ENCODE results near the gene NXNL2.

NXNL2 gene

DNA sequence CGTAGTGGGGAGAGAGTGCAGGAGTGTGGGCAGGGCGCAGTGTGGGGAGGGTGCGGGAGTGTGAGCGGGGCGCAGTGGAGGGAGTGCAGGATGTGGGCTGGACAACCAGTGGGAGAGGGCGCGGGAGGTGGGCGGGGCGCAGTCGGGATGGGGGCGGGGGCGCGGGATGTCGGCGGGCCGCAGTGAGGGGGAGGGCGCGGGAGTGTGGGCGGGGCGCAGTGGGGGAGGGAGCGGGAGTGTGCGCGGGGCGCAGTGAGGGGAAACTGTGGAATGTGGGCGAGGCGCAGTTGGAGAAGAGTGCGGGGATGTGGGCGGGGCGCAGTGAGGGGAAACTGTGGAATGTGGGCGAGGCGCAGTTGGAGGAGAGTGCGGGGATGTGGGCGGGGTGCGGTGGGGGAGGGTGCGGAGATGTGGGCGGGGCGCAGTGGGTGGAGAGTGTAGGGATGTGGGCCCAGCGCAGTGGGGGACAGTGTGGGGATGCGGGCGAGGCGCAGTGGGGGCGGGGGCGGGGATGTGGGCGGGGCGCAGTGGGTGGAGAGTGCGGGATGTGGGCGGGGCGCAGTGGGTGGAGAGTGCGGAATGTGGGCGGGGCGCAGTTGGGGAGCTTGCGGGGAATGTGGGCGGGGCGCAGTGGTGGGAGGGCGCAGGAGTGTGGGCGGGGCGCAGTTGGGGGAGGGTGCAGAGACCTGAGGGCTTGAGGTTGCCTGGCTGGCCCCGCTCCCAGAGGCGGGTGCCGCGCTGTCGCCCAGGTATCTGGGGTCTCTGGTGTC, at the start of gene NXNL2:
Gene NXNL2 (plus strand): TSS at position 723 of the 770 bp plus-strand sequence. CDS start 257 bp downstream, outside the sequence.
- H3K27me3 Mint-ChIP-seq (ENCODE audit: low read depth), result peaks cover 65% of the 10 kb centered on the region
- H3K4me3 Mint-ChIP-seq, result peak within 1 kb of the TSS; percentile 40
- no peak within 1 kb of the TSS for H3K27ac Mint-ChIP-seq
- no peaks in the 10 kb centered on the region for H3K9me3 Mint-ChIP-seq
- H3K4me1 Mint-ChIP-seq (ENCODE audit: low read depth), result peaks cover 14% of the 10 kb centered on the region
- no peaks in the 10 kb centered on the region for H3K36me3 Mint-ChIP-seq (ENCODE audit: low read depth)

- no peaks in the 10 kb centered on the region for H3K27me3 Mint-ChIP-seq (ENCODE audit: low read depth)
- H3K36me3 Mint-ChIP-seq (ENCODE audit: low read depth), result no peaks in the 10 kb centered on the region
- no peak overlapping the region for H3K4me3 Mint-ChIP-seq
- no peak overlapping the region for H3K27ac Mint-ChIP-seq
- H3K9me3 Mint-ChIP-seq, result no peaks in the 10 kb centered on the region
- H3K4me1 Mint-ChIP-seq (ENCODE audit: low read depth), result no peaks in the 10 kb centered on the region
Observed at GRCh38 chr9:88488166-88488565, 46.8 kb upstream of the NXNL2 start.

- no peak overlapping the region for H3K4me3 Mint-ChIP-seq
- H3K27ac Mint-ChIP-seq, result no peak overlapping the region
- no peaks in the 10 kb centered on the region for H3K36me3 Mint-ChIP-seq (ENCODE audit: low read depth)
- H3K4me1 Mint-ChIP-seq (ENCODE audit: low read depth), result no peaks in the 10 kb centered on the region
- no peaks in the 10 kb centered on the region for H3K9me3 Mint-ChIP-seq
- H3K27me3 Mint-ChIP-seq (ENCODE audit: low read depth), result no peaks in the 10 kb centered on the region
Observed at GRCh38 chr9:88494983-88495721, 39.8 kb upstream of the NXNL2 start.

DNA sequence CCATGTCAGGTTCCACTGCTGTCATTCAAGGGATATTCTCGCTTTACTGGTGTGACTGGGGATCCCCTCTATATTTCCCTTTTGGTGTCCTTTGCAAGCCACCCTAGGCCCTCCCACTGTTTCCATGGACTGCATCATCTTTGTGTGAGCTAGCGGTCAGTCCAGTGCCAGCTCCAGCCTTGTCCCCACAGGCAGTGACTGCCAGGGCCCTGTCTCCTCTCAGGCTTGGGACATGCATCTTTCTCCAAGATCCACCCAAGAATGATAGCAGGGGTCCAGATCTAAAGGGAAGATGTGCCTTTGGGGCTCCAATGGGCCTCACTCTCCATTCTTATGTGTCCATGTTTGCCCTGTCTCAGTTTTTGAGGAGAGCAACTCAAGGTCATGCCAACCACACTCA, 37.8 kb upstream of the NXNL2 start:
- H3K27me3 Mint-ChIP-seq (ENCODE audit: low read depth), result no peaks in the 10 kb centered on the region
- no peak overlapping the region for H3K27ac Mint-ChIP-seq
- no peak overlapping the region for H3K4me3 Mint-ChIP-seq
- H3K9me3 Mint-ChIP-seq, result no peaks in the 10 kb centered on the region
- no peaks in the 10 kb centered on the region for H3K4me1 Mint-ChIP-seq (ENCODE audit: low read depth)
- H3K36me3 Mint-ChIP-seq (ENCODE audit: low read depth), result no peaks in the 10 kb centered on the region

DNA sequence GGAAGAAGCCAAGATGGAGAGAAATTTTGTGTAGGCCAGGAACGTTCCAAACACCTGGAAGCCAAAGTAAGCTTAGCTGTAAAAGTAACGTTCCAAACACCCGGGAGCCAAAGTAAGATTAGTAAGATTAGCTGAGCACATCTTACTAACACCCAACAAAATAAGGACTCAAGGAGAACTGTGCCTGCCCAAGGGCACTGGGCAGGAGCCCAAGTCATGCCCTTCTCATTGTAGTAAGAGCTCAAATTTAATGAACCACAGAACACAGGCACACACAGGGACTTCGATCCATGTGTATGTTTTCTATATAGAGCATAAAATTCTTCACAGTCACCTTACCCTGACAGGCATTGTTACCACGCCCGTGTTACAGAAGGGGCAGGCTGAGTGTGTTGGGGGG, 36.1 kb upstream of the NXNL2 start:
- H3K4me1 Mint-ChIP-seq (ENCODE audit: low read depth), result no peaks in the 10 kb centered on the region
- H3K4me3 Mint-ChIP-seq, result no peak overlapping the region
- no peaks in the 10 kb centered on the region for H3K36me3 Mint-ChIP-seq (ENCODE audit: low read depth)
- H3K9me3 Mint-ChIP-seq, result no peaks in the 10 kb centered on the region
- no peak overlapping the region for H3K27ac Mint-ChIP-seq
- H3K27me3 Mint-ChIP-seq (ENCODE audit: low read depth), result no peaks in the 10 kb centered on the region

DNA sequence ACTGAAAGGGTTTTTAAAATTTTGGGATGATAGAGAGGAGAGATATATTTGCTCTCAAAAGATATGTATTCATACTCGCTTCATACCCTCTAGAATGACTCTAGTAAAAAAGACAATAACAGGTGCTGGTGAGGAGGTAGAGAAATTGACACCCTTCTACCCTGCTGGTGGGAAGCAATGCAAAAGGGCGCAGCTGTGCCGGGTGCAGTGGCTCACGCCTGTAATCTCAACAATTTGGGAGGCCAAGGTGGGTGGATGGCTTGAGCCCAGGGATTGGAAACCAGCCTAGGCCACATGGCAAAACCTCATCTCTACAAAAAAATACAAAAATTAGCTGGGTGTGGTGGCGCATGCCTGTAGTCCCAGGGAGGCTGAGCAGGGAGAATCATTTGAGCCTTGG, 33.9 kb upstream of the NXNL2 start:
- H3K4me3 Mint-ChIP-seq, result no peak overlapping the region
- no peaks in the 10 kb centered on the region for H3K4me1 Mint-ChIP-seq (ENCODE audit: low read depth)
- H3K27ac Mint-ChIP-seq, result no peak overlapping the region
- H3K9me3 Mint-ChIP-seq, result no peaks in the 10 kb centered on the region
- no peaks in the 10 kb centered on the region for H3K27me3 Mint-ChIP-seq (ENCODE audit: low read depth)
- H3K36me3 Mint-ChIP-seq (ENCODE audit: low read depth), result no peaks in the 10 kb centered on the region

DNA sequence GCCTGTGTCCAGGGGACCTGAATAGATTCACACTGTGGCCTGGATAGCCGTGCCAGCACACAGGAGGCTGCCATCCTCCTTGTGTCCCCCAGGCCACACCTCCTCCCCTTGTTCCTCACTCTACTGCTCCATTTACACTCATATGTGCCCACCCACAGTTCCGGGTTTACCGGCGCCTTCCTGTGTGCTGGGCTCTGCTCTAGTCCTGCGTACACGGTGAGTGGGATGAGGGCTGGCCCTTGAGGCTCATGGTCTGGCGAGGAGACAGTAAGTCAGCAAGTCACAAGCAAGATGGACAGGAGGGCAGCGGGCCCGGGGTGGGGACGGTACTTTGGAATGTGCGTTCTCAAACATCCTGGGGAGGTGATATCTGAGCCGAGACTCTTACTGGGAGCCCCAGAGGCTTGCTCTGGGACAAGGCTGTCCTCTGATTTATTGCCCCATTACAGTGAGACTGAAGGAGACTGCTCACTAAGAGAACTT, 32.4 kb upstream of the NXNL2 start:
- no peaks in the 10 kb centered on the region for H3K36me3 Mint-ChIP-seq (ENCODE audit: low read depth)
- no peak overlapping the region for H3K4me3 Mint-ChIP-seq
- no peaks in the 10 kb centered on the region for H3K4me1 Mint-ChIP-seq (ENCODE audit: low read depth)
- H3K9me3 Mint-ChIP-seq, result no peaks in the 10 kb centered on the region
- H3K27me3 Mint-ChIP-seq (ENCODE audit: low read depth), result no peaks in the 10 kb centered on the region
- H3K27ac Mint-ChIP-seq, result no peak overlapping the region

DNA sequence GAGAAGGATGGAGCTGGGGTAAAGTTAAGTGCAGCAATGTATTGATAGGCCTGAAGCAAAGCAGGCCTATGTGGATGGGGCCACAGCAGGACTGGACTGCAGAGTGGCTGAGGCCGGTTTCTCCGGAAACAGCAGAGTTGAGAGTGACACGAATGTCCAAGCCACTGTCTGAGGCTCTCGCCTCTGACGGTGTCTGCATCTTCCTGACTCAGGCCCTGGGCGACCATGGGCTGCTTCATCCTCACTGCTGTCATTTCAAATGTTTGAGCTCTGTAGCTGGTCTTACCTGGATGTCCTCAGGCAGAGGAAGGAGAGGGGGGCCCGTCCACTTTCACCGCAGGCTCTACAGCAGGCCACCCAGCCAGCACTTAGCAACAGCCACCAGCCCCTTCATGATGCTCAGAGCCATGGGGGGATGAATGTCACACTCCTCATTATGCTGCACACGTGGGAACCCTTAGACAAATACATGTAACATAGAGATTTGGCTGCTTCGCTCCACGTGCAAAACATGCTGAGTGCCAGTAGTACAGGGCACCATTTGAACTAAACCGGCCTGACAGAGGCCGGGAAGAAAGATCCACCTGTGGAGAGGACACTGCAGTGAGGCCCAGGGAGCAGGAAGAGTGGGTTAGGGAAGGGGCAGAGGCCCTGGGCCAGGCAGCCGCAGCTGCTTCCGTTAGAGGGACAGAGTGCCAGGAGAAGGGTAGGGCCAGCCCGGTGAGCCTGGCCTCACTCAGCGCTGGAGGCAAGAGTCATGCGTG, 31.7 kb upstream of the NXNL2 start:
- no peaks in the 10 kb centered on the region for H3K36me3 Mint-ChIP-seq (ENCODE audit: low read depth)

DNA sequence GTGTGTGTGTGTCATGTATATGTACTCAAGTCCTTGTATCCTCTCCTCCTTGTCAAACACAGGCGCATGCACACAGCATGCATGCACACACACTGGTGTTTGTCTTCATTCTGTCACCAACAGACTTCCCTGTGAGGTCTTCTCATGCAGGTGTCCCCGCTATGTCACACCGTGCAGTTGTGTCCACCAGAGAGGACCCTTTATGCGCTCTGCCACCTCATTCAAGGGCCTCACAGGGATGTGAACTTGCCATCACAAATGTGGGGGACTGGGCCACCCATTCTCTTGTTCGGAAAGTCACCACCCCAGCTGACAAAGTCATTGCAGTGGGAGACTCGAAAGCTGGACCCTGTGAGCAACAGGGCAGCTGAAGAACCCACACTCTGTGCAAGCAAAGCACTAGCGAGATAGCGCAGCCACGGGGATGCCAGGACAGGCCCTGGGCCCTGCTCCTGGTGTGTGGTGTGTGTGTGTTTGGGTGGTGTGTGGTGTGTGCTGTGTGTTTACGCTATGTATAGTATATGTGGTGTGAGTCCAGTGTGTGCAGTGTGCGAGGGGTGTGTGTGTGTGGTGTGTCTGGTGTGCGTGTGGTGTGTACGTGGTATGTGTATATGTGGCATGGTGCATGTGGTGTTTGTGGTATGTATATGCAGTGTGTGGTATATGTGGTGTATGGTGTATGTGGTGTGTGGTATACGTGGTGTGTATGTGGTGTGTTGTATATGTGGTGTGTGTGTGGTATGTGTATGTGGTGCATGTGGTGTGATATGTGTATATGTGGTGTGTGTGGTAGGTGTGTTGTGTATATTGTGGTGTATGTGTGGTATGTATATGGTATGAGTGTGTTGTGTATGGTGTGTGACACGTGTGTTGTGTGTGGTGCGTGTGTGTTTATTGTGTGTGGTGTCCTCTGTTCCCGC, 30.9 kb upstream of the NXNL2 start:
- no peak overlapping the region for H3K4me3 Mint-ChIP-seq
- H3K4me1 Mint-ChIP-seq (ENCODE audit: low read depth), result no peaks in the 10 kb centered on the region
- no peaks in the 10 kb centered on the region for H3K9me3 Mint-ChIP-seq
- H3K36me3 Mint-ChIP-seq (ENCODE audit: low read depth), result no peaks in the 10 kb centered on the region
- H3K27me3 Mint-ChIP-seq (ENCODE audit: low read depth), result no peaks in the 10 kb centered on the region
- H3K27ac Mint-ChIP-seq, result no peak overlapping the region

More for the DNA sequence above, 31.7 kb upstream of the NXNL2 start:
- no peaks in the 10 kb centered on the region for H3K9me3 Mint-ChIP-seq
- H3K4me3 Mint-ChIP-seq, result no peak overlapping the region
- no peak overlapping the region for H3K27ac Mint-ChIP-seq
- no peaks in the 10 kb centered on the region for H3K4me1 Mint-ChIP-seq (ENCODE audit: low read depth)
- H3K27me3 Mint-ChIP-seq (ENCODE audit: low read depth), result no peaks in the 10 kb centered on the region

- no peak overlapping the region for H3K4me3 Mint-ChIP-seq
Observed at GRCh38 chr9:88508326-88508725, 26.7 kb upstream of the NXNL2 start.

DNA sequence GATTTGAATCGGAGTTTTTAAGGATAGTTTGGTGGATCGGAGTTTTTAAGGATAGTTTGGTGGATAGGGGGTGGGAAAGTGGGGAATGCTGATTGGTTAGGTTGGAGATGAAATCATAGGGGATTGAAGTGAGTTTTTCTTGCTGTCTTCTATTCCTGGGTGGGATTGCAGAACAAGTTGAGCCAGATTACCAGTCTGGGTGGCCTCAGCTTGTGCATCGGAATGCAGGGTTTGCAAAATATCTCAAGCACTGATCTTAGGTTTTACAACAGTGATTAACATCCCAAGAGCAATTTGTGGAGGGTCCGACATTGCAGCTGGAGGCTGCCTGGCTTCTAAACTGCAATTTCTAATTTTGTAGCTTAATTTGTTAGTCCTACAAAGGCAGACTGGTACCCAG, 23.1 kb upstream of the NXNL2 start:
- no peaks in the 10 kb centered on the region for H3K36me3 Mint-ChIP-seq (ENCODE audit: low read depth)
- H3K27me3 Mint-ChIP-seq (ENCODE audit: low read depth), result peaks cover 8% of the 10 kb centered on the region
- peaks cover 3% of the 10 kb centered on the region for H3K9me3 Mint-ChIP-seq
- no peak overlapping the region for H3K27ac Mint-ChIP-seq
- no peaks in the 10 kb centered on the region for H3K4me1 Mint-ChIP-seq (ENCODE audit: low read depth)
- no peak overlapping the region for H3K4me3 Mint-ChIP-seq

More at GRCh38 chr9:88508326-88508725, 26.7 kb upstream of the NXNL2 start:
- Mint-ChIP-seq H3K9me3 (no peaks in the 10 kb centered on the region), H3K27ac (no peak overlapping the region), H3K36me3 (ENCODE audit: low read depth) (no peaks in the 10 kb centered on the region), H3K4me1 (ENCODE audit: low read depth) (no peaks in the 10 kb centered on the region), H3K27me3 (ENCODE audit: low read depth) (peaks cover 8% of the 10 kb centered on the region)

- Mint-ChIP-seq H3K36me3 (ENCODE audit: low read depth) (no peaks in the 10 kb centered on the region), H3K27ac (no peak overlapping the region), H3K4me3 (no peak overlapping the region)
Observed at GRCh38 chr9:88514247-88514646, 20.7 kb upstream of the NXNL2 start.

DNA sequence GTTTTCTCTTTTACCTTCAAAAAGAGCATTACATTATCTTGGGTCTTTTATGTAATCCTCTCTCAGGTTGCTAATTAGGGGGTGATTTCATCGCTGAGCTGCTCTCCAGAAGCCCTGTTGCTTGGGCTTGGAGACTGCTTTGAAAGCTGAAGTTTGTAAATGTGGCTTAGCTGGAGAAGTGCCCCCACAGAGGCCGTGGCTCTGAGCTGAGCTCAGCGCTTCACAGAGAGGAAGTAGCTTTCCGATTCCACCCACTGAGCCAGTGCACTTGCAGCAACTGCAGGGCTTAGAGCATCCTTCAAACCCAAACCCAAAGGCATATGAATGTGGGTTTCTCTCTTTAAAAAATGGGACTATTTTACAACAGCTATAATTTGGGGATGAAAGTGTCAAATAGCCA, 13.7 kb upstream of the NXNL2 start:
- no peaks in the 10 kb centered on the region for H3K9me3 Mint-ChIP-seq

More at GRCh38 chr9:88514247-88514646, 20.7 kb upstream of the NXNL2 start:
- Mint-ChIP-seq H3K27me3 (ENCODE audit: low read depth) (peaks cover 8% of the 10 kb centered on the region), H3K4me1 (ENCODE audit: low read depth) (no peaks in the 10 kb centered on the region), H3K9me3 (peaks cover 3% of the 10 kb centered on the region)

DNA sequence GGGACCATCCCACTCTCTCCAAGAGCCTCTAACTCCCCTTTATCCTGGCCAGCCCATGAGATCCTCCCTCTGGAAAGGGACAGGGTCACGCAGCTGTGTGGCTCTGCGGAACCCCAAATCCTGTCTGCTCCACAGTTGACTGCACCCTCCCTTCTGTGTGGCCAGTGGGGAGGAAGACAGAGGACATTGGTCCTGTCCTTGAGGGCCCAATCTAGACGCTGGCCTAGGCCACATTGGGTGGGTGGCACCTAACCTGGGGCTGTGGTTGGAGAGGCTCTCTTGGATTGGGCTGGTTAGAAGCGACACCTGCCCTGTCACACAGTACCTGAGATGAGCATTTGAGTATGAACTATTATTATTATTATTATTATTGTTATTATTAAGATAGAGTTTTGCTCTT, 12.6 kb upstream of the NXNL2 start:
- Mint-ChIP-seq H3K4me3 (no peak overlapping the region), H3K9me3 (no peaks in the 10 kb centered on the region), H3K4me1 (ENCODE audit: low read depth) (peaks cover 2% of the 10 kb centered on the region), H3K27ac (no peak overlapping the region), H3K36me3 (ENCODE audit: low read depth) (no peaks in the 10 kb centered on the region), H3K27me3 (ENCODE audit: low read depth) (no peaks in the 10 kb centered on the region)

More for the DNA sequence above, 13.7 kb upstream of the NXNL2 start:
- Mint-ChIP-seq H3K27me3 (ENCODE audit: low read depth) (no peaks in the 10 kb centered on the region), H3K4me3 (no peak overlapping the region), H3K36me3 (ENCODE audit: low read depth) (no peaks in the 10 kb centered on the region), H3K4me1 (ENCODE audit: low read depth) (peaks cover 2% of the 10 kb centered on the region), H3K27ac (no peak overlapping the region)
